Cerebellar nuclear complex (tissue), 1 donor: Measurements from ENCODE around the gene RFFL.
A peak's percentile ranks its signal among the peaks of the same experiment; 100 is the strongest.
"Not testable (repeated sequence)": the region's sequence is repeated elsewhere in the genome, so short reads cannot be mapped to it uniquely, and the experiment has no call there.

ENCODE experiments used
- DNase-seq, 2 experiments: peaks; one replicate each; lab custom pipeline; 2025; lab: John Stamatoyannopoulos, UW

Gene RFFL

GRCh38 chr17:35063514-35064223 lies at the start of gene RFFL:
TSS of gene RFFL (minus strand) at chr17:35063707. CDS start at chr17:35026553, 37,154 bp downstream.
- DNase-seq: no peak

- not testable (repeated sequence) for DNase-seq
These were observed 47.3 kb upstream of the RFFL start for GRCh38 chr17:35110791-35111190.

GRCh38 chr17:35104844-35105450 lies 41.4 kb upstream of the RFFL start:
- no peak for DNase-seq

- DNase-seq: no peak
These were observed 39.8 kb upstream of the RFFL start for GRCh38 chr17:35103271-35103670.

GRCh38 chr17:35101725-35102124 lies 38.2 kb upstream of the RFFL start:
- DNase-seq: no peak

GRCh38 chr17:35101036-35101435 lies 37.5 kb upstream of the RFFL start:
- no peak for DNase-seq

GRCh38 chr17:35099908-35100307 lies 36.4 kb upstream of the RFFL start:
- DNase-seq: no peak

- DNase-seq: no peak
These were observed 34.3 kb upstream of the RFFL start for GRCh38 chr17:35097776-35098175.

- DNase-seq: no peak
These were observed 32.2 kb upstream of the RFFL start for GRCh38 chr17:35095741-35096140.

GRCh38 chr17:35094902-35095301 lies 31.4 kb upstream of the RFFL start:
- DNase-seq: no peak

GRCh38 chr17:35090707-35091106 lies 27.2 kb upstream of the RFFL start:
- not testable (repeated sequence) for DNase-seq

GRCh38 chr17:35089586-35090296 lies 26.2 kb upstream of the RFFL start:
- DNase-seq: no peak

- DNase-seq: peak in 1 of 2 experiments; percentile 8
These were observed 25.5 kb upstream of the RFFL start for GRCh38 chr17:35088881-35089585.

GRCh38 chr17:35088356-35088880 lies 24.9 kb upstream of the RFFL start:
- DNase-seq: peak in 1 of 2 experiments; percentile 12

- DNase-seq: no peak
These were observed 24.3 kb upstream of the RFFL start for GRCh38 chr17:35087731-35088355.

- no peak for DNase-seq
These were observed 23.5 kb upstream of the RFFL start for GRCh38 chr17:35086931-35087573.

GRCh38 chr17:35086164-35086563 lies 22.7 kb upstream of the RFFL start:
- no peak for DNase-seq

GRCh38 chr17:35084987-35085386 lies 21.5 kb upstream of the RFFL start:
- no peak for DNase-seq

- no peak for DNase-seq
These were observed 19.6 kb upstream of the RFFL start for GRCh38 chr17:35083071-35083470.

- DNase-seq: no peak
These were observed 18.7 kb upstream of the RFFL start for GRCh38 chr17:35082073-35082657.

- DNase-seq: no peak
These were observed 18.1 kb upstream of the RFFL start for GRCh38 chr17:35081638-35082037.
